Suprapubic skin (tissue), 3 donors: Measurements from ENCODE around the gene RARG.

Experiments
- CTCF ChIP-seq, 2 donors: fragments of 200-600 bp in 1 of 2; fragments of 450-650 bp in 1 of 2; sonication (generic) in 1 of 2; IDR thresholded peaks; one replicate each; pipeline ENCODE4 v1.5.1; 2016 to 2019; ENCODE audit warnings: antibody characterized with exemption in 2 of 2, mild to moderate bottlenecking in 1 of 2, moderate library complexity in 1 of 2
- POLR2A ChIP-seq, 2 donors: fragments of 450-650 bp; IDR thresholded peaks; one replicate each; pipeline ENCODE4 v1.6.1; 2017; ENCODE audit warnings: antibody characterized with exemption in 2 of 2, mild to moderate bottlenecking in 2 of 2, moderate library complexity in 2 of 2

GRCh38 chr12:53169644-53170043, 62.4 kb downstream of the RARG start:
- no peak for TF ChIP-seq CTCF (IDR thresholded peaks at IDR 0.05)
- TF ChIP-seq POLR2A (IDR thresholded peaks at IDR 0.05), result no peak
